ENCODE results near the gene CGB2. TPM values are rescaled to one million over a fixed set of nuclear protein-coding genes. Genes with fewer than 3 reads are reported as not detected.
A peak's percentile ranks its signal among the peaks of the same experiment; 100 is the strongest.
"Not testable (repeated sequence)": the region's sequence is repeated elsewhere in the genome, so short reads cannot be mapped to it uniquely, and the experiment has no call there.

The CGB2 gene
- total RNA-seq, 1 donor from 2014 or later: 5.1 TPM

GRCh38 chr19:49019242-49019932, 12.3 kb upstream of the CGB2 start:
- no peak for DNase-seq (ENCODE audit: low read depth)
- TF ChIP-seq CTCF (IDR thresholded peaks at IDR 0.05; ENCODE audit: insufficient read depth, low read length, poor library complexity, severe bottlenecking): peak; percentile 31
- no peaks in the 10 kb centered on the region for H3K36me3 ChIP-seq (ENCODE audit: control insufficient read depth, insufficient read depth, low read length)

GRCh38 chr19:49020342-49020741, 11.3 kb upstream of the CGB2 start:
- TF ChIP-seq CTCF (IDR thresholded peaks at IDR 0.05; ENCODE audit: insufficient read depth, low read length, poor library complexity, severe bottlenecking): no peak
- DNase-seq (ENCODE audit: low read depth): no peak
- no peaks in the 10 kb centered on the region for H3K36me3 ChIP-seq (ENCODE audit: control insufficient read depth, insufficient read depth, low read length)
- no peaks in the 10 kb centered on the region for H3K27me3 ChIP-seq (ENCODE audit: control insufficient read depth, insufficient read depth, low read length)
- H3K4me3 ChIP-seq (ENCODE audit: low read depth, low read length): no peak overlapping the region

More at GRCh38 chr19:49019242-49019932, 12.3 kb upstream of the CGB2 start:
- Histone ChIP-seq H3K27me3 (ENCODE audit: control insufficient read depth, insufficient read depth, low read length) (no peaks in the 10 kb centered on the region), H3K4me3 (ENCODE audit: low read depth, low read length) (peak overlapping the region; percentile 23)

- H3K36me3 ChIP-seq (ENCODE audit: control insufficient read depth, insufficient read depth, low read length): no peaks in the 10 kb centered on the region
- DNase-seq (ENCODE audit: low read depth): no peak
- H3K27me3 ChIP-seq (ENCODE audit: control insufficient read depth, insufficient read depth, low read length): no peaks in the 10 kb centered on the region
- no peak for TF ChIP-seq CTCF (IDR thresholded peaks at IDR 0.05; ENCODE audit: insufficient read depth, low read length, poor library complexity, severe bottlenecking)
- no peak overlapping the region for H3K4me3 ChIP-seq (ENCODE audit: low read depth, low read length)
Observed at GRCh38 chr19:49020931-49021895, 10.5 kb upstream of the CGB2 start.

- no peak overlapping the region for H3K4me3 ChIP-seq (ENCODE audit: low read depth, low read length)
- TF ChIP-seq CTCF (IDR thresholded peaks at IDR 0.05; ENCODE audit: insufficient read depth, low read length, poor library complexity, severe bottlenecking): no peak
- no peaks in the 10 kb centered on the region for H3K27me3 ChIP-seq (ENCODE audit: control insufficient read depth, insufficient read depth, low read length)
- DNase-seq (ENCODE audit: low read depth): no peak
- no peaks in the 10 kb centered on the region for H3K36me3 ChIP-seq (ENCODE audit: control insufficient read depth, insufficient read depth, low read length)
Observed at GRCh38 chr19:49022116-49022515, 9.6 kb upstream of the CGB2 start.

- not testable (repeated sequence) for H3K4me3 ChIP-seq (ENCODE audit: low read depth, low read length); DNase-seq (ENCODE audit: low read depth); H3K27me3 ChIP-seq (ENCODE audit: control insufficient read depth, insufficient read depth, low read length); H3K36me3 ChIP-seq (ENCODE audit: control insufficient read depth, insufficient read depth, low read length)
Observed at GRCh38 chr19:49024233-49024632, 7.5 kb upstream of the CGB2 start, which contains the start of gene CGB3. TSS of gene CGB3 (minus strand) at chr19:49024333. CDS start at chr19:49023971, 362 bp downstream.

GRCh38 chr19:49025088-49025487, 6.6 kb upstream of the CGB2 start:
- H3K27me3 ChIP-seq (ENCODE audit: control insufficient read depth, insufficient read depth, low read length); DNase-seq (ENCODE audit: low read depth); H3K4me3 ChIP-seq (ENCODE audit: low read depth, low read length); H3K36me3 ChIP-seq (ENCODE audit: control insufficient read depth, insufficient read depth, low read length): not testable (repeated sequence)

- not testable (repeated sequence) for H3K27me3 ChIP-seq (ENCODE audit: control insufficient read depth, insufficient read depth, low read length); H3K4me3 ChIP-seq (ENCODE audit: low read depth, low read length); DNase-seq (ENCODE audit: low read depth); H3K36me3 ChIP-seq (ENCODE audit: control insufficient read depth, insufficient read depth, low read length)
Observed at GRCh38 chr19:49025599-49025998, 6.1 kb upstream of the CGB2 start.

- H3K36me3 ChIP-seq (ENCODE audit: control insufficient read depth, insufficient read depth, low read length); DNase-seq (ENCODE audit: low read depth); H3K4me3 ChIP-seq (ENCODE audit: low read depth, low read length); H3K27me3 ChIP-seq (ENCODE audit: control insufficient read depth, insufficient read depth, low read length): not testable (repeated sequence)
Observed at GRCh38 chr19:49028686-49029085, 3.0 kb upstream of the CGB2 start.

- H3K36me3 ChIP-seq (ENCODE audit: control insufficient read depth, insufficient read depth, low read length); DNase-seq (ENCODE audit: low read depth); H3K4me3 ChIP-seq (ENCODE audit: low read depth, low read length); H3K27me3 ChIP-seq (ENCODE audit: control insufficient read depth, insufficient read depth, low read length): not testable (repeated sequence)
Observed at GRCh38 chr19:49029749-49030148, 1.9 kb upstream of the CGB2 start.

- H3K36me3 ChIP-seq (ENCODE audit: control insufficient read depth, insufficient read depth, low read length); H3K4me3 ChIP-seq (ENCODE audit: low read depth, low read length); H3K27me3 ChIP-seq (ENCODE audit: control insufficient read depth, insufficient read depth, low read length); DNase-seq (ENCODE audit: low read depth): not testable (repeated sequence)
Observed at GRCh38 chr19:49030323-49030722, 1.4 kb upstream of the CGB2 start.

All from kidney epithelial cell (primary cell).